Activated gamma-delta T cell treated with Interleukin-2 at 50 U/mL for 16 hours (primary cell): ENCODE measurements around the gene NFATC3.
"Not testable (repeated sequence)": the region's sequence is repeated elsewhere in the genome, so short reads cannot be mapped to it uniquely, and the experiment has no call there.

Experiments used
- DNase-seq: peaks from one replicate; pipeline ENCODE4 v3.0.0-alpha.2; 2020

NFATC3 gene

DNA sequence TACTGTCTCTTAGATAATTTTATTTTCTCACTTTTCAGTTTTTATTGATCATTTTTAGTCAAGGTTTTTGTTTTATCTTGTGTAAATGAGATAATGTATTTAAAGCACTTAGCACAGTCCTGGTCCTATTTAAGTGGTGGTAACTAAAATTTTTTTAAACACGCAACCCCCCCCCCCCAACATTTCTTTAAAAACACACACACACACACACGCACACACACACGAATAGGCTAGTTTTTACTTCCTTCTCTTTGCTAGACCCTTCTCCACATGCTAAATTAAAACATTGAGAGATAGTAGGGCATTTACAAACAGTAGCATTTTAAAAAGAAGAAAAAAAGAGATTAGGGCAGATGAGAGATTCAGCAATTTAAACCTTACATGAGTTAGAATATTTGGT is 5.0 kb downstream of the NFATC3 start:
- DNase-seq, result no peak

DNA sequence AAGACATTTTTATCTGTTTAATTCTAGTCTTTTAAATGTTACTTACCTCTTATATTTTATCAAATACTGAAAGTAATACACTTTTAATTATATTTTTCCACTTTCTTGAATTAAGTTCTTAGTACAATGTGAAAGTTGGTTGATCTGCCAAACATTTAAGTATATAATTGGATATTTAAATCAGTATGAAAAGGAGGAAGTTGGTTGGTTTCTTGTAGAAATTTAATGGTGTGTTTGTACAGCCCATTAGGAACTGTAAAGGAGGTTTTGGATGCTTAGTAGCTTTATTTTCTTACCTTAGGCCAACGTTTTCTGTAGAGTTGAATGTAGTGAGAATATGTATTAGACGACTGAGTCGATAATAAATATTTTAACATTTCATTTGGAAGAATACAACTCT is 5.4 kb downstream of the NFATC3 start:
- DNase-seq, result no peak

GRCh38 chr16:68091380-68092261 is 6.5 kb downstream of the NFATC3 start:
- DNase-seq, result no peak

DNA sequence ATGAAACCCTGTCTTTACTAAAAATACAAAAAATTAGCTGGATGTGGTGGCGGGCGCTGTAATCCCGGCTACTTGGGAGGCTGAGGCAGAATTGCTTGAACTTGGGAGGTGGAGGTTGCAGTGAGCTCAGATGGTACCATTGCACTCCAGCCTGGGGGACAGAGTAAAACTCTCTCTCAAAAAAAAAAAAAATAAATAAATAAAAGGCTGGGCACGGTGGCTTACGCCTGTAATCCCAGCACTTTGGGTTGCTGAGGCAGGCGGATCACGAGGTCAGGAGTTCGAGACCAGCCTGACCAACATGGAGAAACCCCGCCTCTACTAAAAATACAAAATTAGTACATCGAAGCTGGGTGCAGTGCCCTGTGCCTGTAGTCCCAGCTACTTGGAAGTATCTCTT is 7.1 kb downstream of the NFATC3 start:
- DNase-seq, result not testable (repeated sequence)

DNA sequence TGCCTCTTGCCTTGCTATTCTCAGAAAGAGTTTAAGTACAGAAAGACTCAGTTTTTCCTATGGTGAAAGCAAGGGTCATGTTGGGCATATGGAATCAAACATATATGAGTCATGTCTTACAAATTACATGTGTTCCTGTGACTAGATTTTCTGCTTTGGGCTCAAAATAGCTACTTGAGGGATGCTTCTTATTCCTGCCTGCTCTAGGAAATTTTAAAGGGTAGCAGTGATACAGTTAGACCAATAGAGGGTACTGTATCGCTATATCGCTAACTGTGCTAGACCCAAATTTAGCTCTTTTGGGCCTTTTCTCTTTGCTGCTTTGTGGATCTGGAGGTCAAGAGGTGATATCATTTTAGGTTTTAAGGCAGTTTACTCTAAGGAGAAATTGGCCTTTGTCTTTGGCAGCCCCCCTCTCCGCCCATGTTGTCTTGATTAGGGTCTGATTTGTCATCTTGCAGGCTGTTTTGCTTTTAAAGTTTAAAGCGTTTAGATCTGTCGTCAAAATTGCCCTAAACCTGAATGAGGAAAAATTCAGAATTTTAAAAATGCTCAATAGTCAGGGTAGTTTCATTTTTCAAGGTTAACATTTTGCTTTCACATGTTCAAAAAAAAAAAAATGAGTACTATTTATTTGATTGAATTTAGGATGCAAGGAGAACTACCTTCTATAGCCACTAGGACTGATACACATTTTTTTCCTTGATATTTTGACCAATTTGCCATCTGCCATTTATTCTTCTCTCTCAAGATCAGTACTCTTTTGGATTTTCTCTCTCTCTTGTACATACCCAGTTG is 8.8 kb downstream of the NFATC3 start:
- no peak for DNase-seq

DNA sequence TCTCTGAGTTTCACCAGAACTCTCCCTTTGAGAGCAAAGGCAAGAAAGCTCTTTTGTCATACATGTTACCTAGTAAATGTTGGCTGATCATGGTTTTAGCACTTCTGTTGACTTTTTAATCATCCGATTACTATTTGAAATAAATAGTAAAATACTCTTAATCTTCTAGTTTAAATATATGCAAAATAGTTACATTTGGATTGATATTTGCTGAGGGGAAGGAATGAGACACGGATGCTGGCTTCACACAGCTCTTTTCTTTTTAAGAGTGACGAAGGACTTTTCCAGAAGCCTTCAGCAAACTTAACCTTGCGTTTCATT is 9.4 kb downstream of the NFATC3 start:
- DNase-seq, result no peak

DNA sequence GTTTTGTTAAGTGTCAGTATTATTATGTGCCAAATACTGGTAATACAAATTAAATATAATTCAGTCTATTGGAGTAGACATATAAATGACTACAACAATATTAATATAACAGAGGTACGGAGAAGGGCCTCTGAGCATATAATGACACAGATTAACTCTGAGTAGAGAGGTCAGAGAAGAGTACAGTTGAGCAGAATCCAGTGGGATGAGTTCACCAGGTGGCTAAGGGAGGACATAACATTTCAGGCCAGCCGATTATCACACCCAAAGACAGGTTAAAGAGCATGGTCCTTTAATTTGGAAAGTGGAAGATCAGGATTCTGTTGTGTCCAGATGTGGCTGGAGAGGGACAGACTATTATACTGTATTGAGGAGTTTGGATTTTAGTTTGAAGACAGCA is 11.3 kb downstream of the NFATC3 start:
- no peak for DNase-seq

DNA sequence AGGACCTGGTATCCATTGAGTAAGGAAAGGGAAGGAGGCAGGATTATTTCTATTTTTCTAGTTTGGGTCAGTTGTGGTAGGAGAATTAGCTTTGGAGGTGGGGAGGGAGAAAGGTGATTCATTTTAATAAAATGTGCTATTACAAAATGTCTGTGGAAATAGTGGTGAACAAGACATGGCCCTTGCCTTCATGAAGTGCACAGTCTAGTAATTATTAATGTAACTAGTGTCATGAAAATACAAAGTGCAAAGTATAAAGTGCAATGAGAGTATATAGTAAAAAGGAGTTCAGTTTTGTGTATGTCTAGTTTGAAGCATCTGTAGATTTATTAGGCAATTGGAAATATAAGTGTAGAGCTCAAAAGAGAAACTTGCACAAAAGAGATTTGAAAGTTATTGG is 11.9 kb downstream of the NFATC3 start:
- no peak for DNase-seq

DNA sequence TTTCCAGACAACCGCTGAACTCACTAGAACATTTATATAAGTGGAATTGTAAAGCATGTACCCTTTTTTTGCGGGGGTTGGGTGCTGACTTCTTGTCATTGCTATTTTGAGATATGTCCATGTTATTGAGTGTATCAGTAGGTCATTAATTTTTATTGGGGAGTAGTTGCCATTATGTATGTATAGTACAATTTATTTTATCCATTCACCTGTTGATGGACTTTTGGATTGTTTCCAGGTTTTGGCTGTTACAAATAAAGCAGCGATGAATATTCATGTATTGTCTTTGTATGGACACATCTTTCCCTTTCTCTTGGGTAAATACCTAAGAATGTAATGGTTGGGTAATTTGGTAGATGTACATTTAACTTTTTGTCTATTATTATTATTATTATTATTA is 12.7 kb downstream of the NFATC3 start:
- no peak for DNase-seq

DNA sequence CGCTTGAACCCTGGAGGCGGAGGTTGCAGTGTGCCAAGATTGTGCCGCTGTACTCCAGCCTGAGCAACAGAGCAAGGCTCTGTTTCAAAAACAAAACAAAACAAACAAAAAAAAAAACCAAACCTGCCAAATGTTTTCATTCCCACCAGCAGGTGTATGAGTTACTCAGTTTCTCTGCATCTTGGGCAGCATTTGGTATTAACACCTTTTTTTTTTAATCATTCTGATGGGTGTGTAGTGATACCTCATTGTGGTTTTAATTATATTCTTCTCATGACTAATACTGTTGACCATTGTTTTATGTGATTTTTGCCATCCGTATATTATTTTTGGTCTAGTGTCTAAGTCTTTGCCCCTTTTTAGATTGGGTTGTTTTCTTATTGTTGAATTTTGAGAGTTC is 15.3 kb downstream of the NFATC3 start:
- DNase-seq, result no peak

GRCh38 chr16:68105611-68106010 is 20.4 kb downstream of the NFATC3 start:
- DNase-seq, result no peak

DNA sequence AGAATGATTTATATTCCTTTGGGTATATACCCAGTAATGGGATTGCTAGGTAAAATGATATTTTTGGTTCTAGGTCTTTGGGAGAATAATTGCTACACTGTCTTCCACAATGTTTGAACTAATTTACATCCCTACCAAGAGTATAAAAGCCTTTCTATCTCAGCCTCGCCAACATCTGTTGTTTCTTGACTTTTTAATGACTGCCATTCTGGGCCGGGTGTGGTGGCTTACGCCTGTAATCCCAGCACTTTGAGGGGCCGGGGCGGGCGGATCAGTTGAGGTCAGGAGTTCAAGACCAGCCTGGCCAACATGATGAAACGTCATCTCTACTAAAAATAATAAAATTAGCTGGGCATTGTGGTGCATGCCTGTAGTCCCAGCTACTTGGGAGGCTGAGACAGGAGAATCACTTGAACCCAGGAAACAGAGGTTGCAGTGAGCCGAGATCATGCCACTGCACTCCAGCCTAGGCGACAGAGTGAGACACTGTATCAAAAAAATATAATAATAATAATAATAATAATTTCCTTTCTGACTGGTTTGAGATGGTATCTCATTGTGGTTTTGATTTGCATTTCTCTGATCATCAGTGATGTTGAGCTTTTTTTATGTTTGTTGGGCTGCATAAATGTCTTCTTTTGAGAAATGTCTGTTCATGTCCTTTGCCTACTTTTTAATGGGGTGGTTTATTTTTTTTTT is 22.2 kb downstream of the NFATC3 start:
- not testable (repeated sequence) for DNase-seq

GRCh38 chr16:68109156-68109555 is 24.0 kb downstream of the NFATC3 start:
- not testable (repeated sequence) for DNase-seq

DNA sequence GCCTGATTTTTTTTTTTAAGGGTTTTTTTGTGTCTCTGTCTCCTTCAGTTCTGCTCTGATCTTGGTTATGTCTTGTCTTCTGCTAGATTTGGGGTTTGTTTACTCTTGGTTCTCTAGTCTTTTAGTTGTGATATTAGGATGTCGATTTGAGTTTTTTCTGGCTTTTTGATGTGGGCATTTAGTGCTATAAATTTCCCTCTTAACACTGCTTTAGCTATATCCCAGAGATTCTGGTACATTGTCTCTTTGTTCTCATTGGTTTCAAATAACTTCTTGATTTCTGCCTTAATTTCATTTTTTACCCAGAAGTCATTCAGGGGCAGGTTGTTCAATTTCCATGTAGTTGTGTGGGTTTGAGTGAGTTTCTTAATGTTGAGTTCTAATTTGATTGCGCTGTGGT is 25.4 kb downstream of the NFATC3 start:
- not testable (repeated sequence) for DNase-seq

DNA sequence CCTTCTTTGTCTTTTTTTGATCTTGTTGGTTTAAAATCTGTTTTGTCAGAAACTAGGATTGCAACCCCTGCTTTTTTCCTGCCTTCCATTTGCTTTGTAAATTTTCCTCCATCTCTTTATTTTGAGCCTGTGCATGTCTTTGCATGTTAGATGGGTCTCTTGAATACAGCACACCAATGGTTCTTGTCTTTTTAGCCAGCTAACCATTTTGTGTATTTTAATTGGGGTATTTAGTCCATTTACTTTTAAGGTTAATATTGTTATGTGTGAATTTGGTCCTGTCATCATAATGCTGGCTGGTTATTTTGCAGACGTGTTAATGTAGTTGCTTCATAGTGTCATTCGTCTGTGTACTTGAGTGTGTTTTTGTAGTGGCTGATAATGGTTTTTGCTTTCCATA is 26.2 kb downstream of the NFATC3 start:
- no peak for DNase-seq

DNA sequence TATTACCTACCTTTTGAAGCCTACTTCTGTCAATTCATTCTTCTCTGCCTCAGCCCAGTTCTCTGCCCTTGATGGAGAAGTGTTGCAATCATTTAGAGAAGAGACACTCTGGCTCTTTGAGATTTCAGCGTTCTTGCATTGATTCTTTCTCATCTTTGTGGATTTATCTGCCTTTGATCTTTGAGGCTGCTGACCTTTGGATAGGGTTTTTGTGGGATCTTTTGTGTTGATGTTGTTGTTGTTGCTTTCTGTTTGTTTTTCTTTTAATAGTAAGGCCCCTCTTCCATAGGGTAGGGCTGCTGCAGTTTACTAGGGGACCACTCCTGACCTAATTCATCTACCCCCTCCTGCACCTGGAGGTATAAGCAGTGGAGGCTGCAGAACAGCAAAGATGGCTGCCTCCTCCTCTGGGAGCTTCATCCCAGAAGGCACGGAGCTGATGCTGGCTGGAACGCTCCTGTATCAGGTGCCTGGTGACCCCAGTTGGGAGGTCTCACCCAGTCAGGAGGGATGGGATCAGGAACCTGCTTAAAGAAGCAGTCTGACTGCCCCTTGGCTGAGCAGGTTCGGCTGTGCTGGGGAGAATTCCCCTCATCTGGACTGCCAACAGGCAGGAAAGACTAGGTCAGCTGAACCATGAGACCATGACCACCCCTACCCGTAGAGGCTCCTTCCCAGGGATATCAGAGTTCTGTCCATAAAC is 28.0 kb downstream of the NFATC3 start:
- no peak for DNase-seq

GRCh38 chr16:68113765-68114240 is 28.6 kb downstream of the NFATC3 start:
- DNase-seq, result no peak

GRCh38 chr16:68114939-68115338 is 29.8 kb downstream of the NFATC3 start:
- not testable (repeated sequence) for DNase-seq

- no peak for DNase-seq
These were observed 30.7 kb downstream of the NFATC3 start for GRCh38 chr16:68115851-68116250.

DNA sequence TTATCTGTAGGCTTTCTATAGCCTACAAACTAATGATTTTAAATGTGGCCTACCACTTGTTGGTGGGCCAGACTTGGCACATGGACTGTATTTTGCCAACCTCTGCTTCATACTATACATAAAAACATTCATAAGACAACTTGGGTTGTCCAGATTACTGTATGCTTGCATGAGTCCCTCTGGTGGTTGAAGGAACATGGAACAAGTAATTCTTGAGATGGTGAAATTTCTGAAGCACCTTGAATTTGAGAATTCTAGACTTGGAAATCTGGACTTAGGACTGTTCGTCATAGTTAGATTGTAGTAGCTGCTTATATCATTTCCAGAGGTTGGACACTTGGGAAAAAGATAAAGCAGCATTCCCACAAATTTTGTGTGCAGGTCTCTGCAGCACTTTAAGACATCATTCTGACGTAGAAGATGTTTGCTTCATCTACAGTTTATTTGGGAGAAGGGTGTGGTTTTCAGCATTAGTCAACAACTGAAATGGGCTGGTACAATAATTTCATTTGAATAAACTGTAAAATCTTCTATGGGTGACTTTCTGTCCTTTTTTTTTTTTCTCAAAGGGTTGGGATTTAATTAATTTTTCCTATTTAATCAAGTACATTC is 31.2 kb downstream of the NFATC3 start:
- DNase-seq, result no peak

DNA sequence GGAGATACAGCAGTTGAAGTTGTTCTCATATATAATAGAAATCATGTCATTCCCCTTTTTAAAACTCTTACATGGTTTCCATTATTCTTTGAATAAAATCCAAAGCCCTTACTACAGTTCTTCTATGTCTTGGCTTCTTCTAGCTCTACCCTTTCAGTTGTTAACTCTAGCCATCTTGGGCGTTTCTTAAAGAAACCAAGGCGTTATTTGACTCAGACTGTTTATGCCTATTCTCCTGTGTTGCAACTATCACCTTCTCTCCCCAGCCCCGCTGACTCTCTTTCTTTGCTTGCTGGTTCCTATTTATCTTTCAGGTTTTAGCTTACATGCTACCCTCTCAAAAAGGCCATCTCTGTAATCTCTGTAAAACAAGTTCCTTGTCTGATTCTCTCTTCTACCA is 32.7 kb downstream of the NFATC3 start:
- no peak for DNase-seq

DNA sequence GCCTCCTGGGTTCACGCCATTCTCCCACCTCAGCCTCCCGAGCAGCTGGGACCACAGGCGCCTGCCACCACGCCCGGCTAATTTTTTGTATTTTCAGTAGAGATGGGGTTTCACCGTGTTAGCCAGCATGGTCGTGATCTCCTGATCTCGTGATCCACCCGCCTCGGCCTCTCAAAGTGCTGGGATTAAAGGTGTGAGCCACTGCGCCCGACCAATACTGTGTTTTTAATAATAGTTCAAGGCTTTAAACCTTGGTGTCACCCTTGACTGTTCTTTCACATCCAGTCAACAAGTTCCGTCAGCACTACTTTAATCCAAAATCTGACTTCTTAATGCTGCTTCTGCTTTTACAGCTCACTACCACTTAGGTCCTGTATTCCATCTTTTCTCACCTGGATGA is 33.8 kb downstream of the NFATC3 start:
- not testable (repeated sequence) for DNase-seq
